Measurements from ENCODE around the gene C1orf21. TPM values are rescaled to one million over a fixed set of nuclear protein-coding genes. Genes with fewer than 3 reads are reported as not detected.

Gene C1orf21
- total RNA-seq, 4 donors from 2014 or later, result 30.6 to 61.7 (median 43.0) TPM

- H3K27ac ChIP-seq, result peak overlapping the region in 1 of 4 donors; percentile 88
- H3K4me1 ChIP-seq, result peaks cover 0 to 39% (median 16%) of the 10 kb centered on the region in 4 donors
- no peaks in the 10 kb centered on the region for H3K9me3 ChIP-seq
- H3K27me3 ChIP-seq, result no peaks in the 10 kb centered on the region
- H3K4me3 ChIP-seq, result no peak overlapping the region
- no peaks in the 10 kb centered on the region for H3K36me3 ChIP-seq
- DNase-seq (ENCODE audit: low spot score in 2 of 2), result no peak
- no peak for TF ChIP-seq POLR2A (IDR thresholded peaks at IDR 0.05)
- TF ChIP-seq EP300 (IDR thresholded peaks at IDR 0.05), result no peak
- no peak for TF ChIP-seq CTCF (IDR thresholded peaks at IDR 0.05)
- whole genome bisulfite sequencing, 2 donors, result 61 to 77% methylated on average over 1 of the region's 1 CpG
Measured at GRCh38 chr1:184531296-184531695, 144.5 kb downstream of the C1orf21 start.

- TF ChIP-seq EP300 (IDR thresholded peaks at IDR 0.05), result no peak
- no peak for TF ChIP-seq POLR2A (IDR thresholded peaks at IDR 0.05)
- TF ChIP-seq CTCF (IDR thresholded peaks at IDR 0.05), result no peak
- peaks cover 0 to 39% (median 16%) of the 10 kb centered on the region in 4 donors for H3K4me1 ChIP-seq
- H3K9me3 ChIP-seq, result no peaks in the 10 kb centered on the region
- H3K27ac ChIP-seq, result peak overlapping the region in 1 of 4 donors; percentile 88
- no peaks in the 10 kb centered on the region for H3K27me3 ChIP-seq
- DNase-seq (ENCODE audit: low spot score in 2 of 2), result no peak
- no peak overlapping the region for H3K4me3 ChIP-seq
- WGBS, 2 donors, result 85 to 88% methylated on average over 2 of the region's 2 CpGs
- H3K36me3 ChIP-seq, result no peaks in the 10 kb centered on the region
Measured at GRCh38 chr1:184532199-184532598, 145.4 kb downstream of the C1orf21 start.

DNA sequence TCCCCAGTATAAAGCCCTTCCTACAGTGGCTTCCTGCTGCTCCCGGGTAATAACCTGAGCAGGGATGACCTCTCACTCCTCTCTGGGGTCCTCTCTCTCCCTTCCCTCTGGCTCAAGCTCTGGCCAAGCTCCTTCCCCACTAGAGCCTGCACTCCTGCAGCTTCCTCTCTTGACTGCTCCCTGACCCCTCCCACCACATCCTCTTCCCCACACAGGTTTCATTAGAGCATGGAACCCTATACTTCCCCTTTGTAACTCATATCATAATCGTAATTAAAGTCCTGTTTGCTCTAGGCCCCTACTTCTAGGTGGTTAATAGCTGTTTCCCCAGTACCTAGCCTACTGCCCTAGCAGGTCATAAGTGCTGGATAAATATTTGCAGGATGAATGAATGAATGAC, 146.2 kb downstream of the C1orf21 start:
- Histone ChIP-seq H3K27me3 (no peaks in the 10 kb centered on the region), H3K27ac (peak overlapping the region in 2 of 4 donors; percentile 88 to 95), H3K36me3 (no peaks in the 10 kb centered on the region), H3K9me3 (no peaks in the 10 kb centered on the region), H3K4me1 (peaks cover 0 to 39% (median 16%) of the 10 kb centered on the region in 4 donors), H3K4me3 (no peak overlapping the region)
- TF ChIP-seq POLR2A (IDR thresholded peaks at IDR 0.05) (no peak), CTCF (IDR thresholded peaks at IDR 0.05) (no peak), EP300 (IDR thresholded peaks at IDR 0.05) (no peak)
- 65 to 67% methylated on average over 2 of the region's 2 CpGs for WGBS, 2 donors
- DNase-seq (ENCODE audit: low spot score in 2 of 2), result no peak

GRCh38 chr1:184533915-184534314, 147.1 kb downstream of the C1orf21 start:
- peaks cover 0 to 7% (median 0%) of the 10 kb centered on the region in 4 donors for H3K9me3 ChIP-seq
- 39 to 43% methylated on average over 4 of the region's 4 CpGs for WGBS, 2 donors
- peak overlapping the region in 3 of 4 donors; percentile 77 to 95 (median 88) for H3K27ac ChIP-seq
- no peak overlapping the region for H3K4me3 ChIP-seq
- no peaks in the 10 kb centered on the region for H3K36me3 ChIP-seq
- H3K4me1 ChIP-seq, result peaks cover 0 to 39% (median 16%) of the 10 kb centered on the region in 4 donors
- TF ChIP-seq EP300 (IDR thresholded peaks at IDR 0.05), result no peak
- TF ChIP-seq CTCF (IDR thresholded peaks at IDR 0.05), result no peak
- TF ChIP-seq POLR2A (IDR thresholded peaks at IDR 0.05), result no peak
- DNase-seq (ENCODE audit: low spot score in 2 of 2), result no peak
- H3K27me3 ChIP-seq, result no peaks in the 10 kb centered on the region

DNA sequence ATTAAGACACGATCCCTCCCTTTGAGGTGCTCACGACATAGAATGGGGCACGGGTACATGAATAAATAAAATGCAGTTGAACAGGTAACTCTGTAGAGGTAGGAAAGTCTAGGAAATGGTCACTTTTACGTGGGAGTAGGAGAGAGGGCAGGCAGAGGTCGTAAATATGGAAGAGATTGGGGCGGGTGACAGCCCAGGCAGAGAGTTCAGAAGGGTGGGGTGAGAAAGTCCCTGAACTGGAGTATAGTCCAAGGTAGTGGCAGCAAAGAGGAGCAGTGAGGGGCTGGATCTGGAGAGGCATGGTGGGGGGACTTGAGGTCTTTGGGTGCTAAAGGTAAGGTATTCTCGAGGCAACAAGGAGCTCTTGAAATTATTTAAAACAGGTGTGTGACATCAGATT, 147.9 kb downstream of the C1orf21 start:
- no peaks in the 10 kb centered on the region for H3K36me3 ChIP-seq
- WGBS, 2 donors, result 82 to 90% methylated on average over 7 of the region's 7 CpGs
- no peak for DNase-seq (ENCODE audit: low spot score in 2 of 2)
- H3K9me3 ChIP-seq, result peaks cover 0 to 8% (median 0%) of the 10 kb centered on the region in 4 donors
- H3K4me1 ChIP-seq, result peaks cover 0 to 39% (median 16%) of the 10 kb centered on the region in 4 donors
- no peak for TF ChIP-seq POLR2A (IDR thresholded peaks at IDR 0.05)
- TF ChIP-seq CTCF (IDR thresholded peaks at IDR 0.05), result no peak
- TF ChIP-seq EP300 (IDR thresholded peaks at IDR 0.05), result no peak
- no peak overlapping the region for H3K4me3 ChIP-seq
- peak overlapping the region; percentile 69 to 95 (median 82) for H3K27ac ChIP-seq
- no peaks in the 10 kb centered on the region for H3K27me3 ChIP-seq
